HG02642 (cell line): ENCODE measurements around the gene RASA3.
"Not testable (repeated sequence)": the region's sequence is repeated elsewhere in the genome, so short reads cannot be mapped to it uniquely, and the experiment has no call there.

Experiments
- ATAC-seq: cut with Tn5 transposase; IDR thresholded peaks from one replicate; pipeline ENCODE4 v1.9.1; 2021; ENCODE audit warnings: mild to moderate bottlenecking; ENCODE audit not compliant: unreplicated experiment, poor library complexity

The RASA3 gene

DNA sequence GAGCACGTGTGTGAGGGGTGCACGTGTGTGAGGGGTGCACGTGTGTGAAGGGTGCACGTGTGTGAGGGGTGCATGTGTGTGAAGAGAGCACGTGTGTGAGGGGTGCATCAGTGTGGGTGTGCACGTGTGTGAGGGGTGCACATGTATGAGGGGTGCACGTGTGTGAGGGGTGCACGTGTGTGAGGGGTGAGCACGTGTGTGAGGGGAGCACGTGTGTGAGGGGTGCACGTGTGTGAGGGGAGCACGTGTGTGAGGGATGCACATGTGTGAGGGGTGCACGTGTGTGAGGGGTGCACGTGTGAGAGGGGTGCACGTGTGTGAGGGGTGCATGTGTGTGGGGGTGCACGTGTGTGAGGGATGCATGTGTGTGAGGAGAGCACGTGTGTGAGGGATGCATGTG is 15.7 kb downstream of the RASA3 start:
- ATAC-seq: no peak

DNA sequence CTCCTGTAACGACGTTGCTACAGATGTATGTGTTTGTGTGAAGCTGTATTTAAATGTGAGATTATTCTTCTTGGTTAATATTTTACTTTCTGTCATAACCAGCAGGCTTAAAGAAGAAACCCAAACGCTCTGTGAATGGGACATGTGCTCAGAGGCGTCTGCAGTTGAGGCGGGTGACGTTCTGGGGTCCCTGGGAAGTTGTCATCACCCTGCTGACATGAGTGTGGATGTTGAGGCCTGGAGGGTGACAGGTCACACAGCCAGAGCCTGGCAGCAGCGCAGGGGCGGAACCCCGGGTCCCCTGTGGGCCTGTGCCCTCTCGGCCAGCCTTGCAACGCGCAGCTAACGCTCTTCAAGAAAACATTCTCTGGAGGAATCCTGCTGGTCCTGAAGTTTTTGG is 16.6 kb downstream of the RASA3 start:
- peak; percentile 7 for ATAC-seq

DNA sequence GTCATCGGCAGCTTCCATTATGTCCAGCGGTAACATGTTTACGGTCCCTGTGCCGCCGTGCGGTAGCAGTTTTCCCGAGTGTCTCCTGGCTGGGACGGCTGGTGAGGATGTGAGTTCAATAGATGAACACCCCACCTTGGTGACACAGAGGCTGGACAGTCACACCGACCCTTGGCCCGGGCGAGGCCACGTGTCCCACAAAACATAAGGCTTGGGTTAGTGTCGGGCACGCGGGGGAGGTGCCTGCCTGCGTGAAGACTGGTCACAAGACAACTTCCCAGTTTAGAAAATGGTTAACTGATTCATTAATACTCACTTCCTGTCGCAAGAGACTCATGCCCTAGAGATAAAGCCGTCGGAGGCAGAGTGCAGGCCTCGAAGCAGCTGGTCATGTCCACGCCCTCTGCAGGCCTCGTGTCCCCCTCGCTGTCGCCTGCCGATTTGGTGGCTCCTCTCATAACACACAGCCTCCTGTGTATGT is 17.2 kb downstream of the RASA3 start:
- ATAC-seq: peak; percentile 42

DNA sequence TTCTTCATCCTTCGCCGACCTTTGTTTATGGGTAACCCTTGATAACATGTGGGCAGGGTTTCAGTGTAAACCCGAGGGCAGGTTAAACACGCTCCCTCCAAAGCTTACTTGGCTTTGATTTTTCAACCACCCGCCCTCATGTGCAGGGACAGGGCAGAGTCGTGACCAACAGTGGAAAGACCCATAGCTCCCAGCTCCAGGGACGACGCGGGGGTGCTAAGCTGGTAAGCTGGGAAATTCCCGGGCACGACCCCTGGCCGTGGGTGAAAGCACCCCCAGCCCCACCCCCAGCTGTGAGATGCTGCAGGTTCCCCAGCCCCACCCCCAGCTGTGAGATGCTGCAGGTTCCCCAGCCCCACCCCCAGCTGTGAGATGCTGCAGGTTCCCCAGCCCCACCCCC is 17.8 kb downstream of the RASA3 start:
- ATAC-seq: not testable (repeated sequence)

DNA sequence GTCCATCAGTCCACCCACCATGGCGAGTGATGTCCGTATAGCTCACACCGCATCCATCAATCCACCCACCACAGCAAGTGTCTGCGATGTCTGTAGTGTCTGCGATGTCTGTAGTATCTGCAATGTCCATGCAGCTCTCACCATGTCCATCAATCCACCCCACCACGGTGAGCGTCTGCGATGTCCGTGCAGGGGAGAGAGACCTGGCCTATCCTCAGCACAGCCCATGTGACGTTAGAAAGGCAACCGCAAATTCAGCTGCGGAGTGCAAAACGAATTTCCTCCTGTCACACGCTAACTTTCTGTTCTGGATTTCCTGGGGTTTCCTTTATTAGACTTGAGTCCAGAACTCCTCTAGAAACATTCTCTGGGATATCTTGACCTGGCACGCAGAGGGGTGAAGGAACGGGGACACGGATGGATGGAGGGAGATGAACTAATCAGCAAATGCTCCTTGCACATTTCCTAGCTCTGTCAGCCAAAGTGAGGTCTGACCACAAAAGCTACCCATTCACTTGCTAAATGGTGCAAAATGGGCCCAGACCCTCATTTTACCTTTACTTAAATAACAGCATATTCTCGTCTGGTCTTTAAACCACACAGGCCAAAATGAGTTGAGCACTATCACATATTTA is 18.3 kb downstream of the RASA3 start:
- no peak for ATAC-seq

DNA sequence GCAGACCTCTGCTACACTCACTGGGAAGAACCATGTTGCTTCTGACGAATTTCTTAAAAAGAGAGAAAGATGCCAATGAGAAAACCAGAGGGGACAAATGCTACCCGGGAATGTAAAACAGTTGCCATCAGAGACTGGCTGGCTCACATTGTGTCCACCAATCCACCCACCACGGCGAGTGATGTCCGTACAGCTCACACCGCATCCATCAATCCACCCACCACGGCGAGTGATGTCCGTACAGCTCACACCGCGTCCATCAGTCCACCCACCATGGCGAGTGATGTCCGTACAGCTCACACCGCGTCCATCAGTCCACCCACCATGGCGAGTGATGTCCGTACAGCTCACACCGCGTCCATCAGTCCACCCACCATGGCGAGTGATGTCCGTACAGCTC is 19.0 kb downstream of the RASA3 start:
- not testable (repeated sequence) for ATAC-seq

DNA sequence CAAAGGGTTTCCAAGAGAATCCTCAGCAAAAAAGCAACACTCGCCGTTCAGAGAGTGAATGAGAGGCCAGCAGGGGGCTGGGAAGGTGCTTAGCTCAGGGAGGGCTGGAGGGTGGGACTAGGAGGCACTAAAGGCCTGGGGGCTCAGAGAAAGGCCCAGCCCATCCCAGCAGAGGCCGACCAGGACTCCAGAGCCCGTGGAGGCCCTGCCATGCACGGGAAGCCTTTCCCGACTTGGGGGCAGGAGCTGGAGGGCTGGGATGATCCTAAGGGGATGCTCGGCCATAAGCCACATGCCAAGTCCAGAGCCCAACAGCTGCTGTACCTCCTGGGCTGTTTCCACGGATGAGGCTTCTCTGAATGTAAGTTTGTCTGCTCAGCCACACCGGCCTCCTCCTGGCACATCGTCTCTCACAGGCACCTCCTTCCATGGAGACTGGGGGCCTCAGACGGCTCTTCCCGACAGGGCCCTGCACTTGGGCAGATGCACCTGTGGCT is 19.5 kb downstream of the RASA3 start:
- ATAC-seq: no peak

DNA sequence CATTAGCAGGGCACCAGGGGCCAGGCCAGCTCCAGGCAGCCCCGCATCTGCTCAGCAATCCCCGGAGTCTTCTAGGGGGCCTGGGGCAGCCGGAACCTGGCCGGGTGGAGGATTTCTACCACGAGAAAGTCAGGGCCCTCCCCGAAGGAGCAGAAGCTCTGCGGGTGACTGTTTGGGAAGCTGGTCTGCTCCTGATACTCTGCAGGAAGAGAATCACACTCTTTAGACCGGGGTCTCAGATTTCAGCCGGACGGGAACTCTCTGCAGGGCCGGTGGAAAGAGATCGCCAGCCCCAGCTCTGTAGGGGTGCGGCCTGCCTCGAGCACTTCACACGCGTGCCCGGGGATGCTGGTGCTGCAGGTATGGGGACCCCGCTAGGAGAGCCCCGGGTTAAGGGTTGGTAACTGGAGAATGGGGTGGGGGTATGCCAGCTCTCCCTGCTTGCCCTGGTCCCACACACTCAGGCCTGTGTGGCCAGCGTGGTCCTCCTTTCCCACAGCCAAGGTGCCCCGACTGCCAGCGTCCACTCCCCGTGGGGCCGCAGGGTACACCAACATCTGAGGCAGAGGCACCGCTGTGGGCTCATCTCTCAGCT is 20.1 kb downstream of the RASA3 start:
- no peak for ATAC-seq

DNA sequence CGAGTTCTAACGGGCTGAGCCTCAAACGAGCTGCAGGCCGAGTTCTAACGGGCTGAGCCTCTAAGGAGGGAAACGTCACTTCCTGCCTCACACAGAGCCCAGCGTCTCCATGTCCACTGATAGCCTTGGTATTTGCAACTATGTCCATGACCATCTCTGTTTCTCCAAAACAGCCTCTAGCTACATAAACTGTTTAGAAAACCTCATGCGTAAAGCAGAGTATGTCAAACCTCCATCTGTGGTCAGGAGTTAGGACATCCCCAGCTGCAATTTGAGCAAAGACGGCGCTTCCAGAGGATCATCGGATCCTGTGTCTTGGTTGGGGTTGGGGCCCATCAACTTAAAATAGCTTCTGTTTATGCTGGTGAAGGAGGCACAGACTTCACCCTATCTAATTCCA is 20.8 kb downstream of the RASA3 start:
- ATAC-seq: no peak

DNA sequence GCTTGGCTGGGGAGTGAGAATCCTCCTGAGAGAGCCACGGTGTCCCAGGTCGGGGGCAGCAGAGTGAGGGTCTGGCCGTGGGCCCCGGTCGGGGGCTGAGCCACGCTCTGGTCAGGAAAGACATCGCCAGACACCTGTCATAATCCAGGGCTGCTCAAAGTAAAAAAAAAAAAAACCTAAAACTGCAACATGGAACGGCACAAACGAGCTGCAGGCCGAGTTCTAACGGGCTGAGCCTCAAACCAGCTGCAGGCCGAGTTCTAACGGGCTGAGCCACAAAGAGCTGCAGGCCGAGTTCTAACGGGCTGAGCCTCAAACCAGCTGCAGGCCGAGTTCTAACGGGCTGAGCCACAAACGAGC is 21.6 kb downstream of the RASA3 start:
- not testable (repeated sequence) for ATAC-seq

DNA sequence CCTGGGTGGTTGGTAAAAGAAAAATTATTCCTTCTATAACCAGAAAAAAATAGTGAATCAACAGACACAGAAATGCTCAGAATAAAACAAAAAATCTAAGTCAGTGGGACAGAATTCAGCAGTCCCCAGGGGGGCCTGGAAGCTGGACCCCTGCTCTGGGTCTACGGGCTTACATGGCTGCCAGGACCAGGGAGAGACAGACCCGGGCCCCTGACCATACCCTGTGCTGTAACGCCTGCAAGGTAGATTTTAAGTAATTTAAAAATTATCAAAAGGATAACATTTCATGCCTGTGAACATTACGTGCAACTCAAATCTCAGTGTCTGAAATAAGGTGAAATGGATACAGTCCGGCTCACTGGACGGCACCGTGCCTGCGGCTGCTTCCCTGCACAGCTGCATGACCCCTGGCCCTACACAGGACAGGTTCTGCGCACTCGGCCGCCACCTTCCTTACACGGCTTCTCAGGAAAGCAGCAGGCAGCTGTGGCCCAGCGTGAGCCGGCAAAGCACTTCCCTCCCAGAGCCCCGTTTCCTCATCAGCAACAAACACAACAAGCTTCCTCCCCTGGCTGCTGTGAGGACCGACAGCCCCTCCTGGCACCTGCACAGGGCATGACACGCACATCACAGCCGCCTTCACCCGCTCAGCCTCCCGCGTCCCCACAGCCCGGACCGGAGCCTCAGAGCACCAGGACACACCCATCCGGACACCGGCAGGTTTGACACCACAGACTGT is 22.2 kb downstream of the RASA3 start:
- no peak for ATAC-seq

DNA sequence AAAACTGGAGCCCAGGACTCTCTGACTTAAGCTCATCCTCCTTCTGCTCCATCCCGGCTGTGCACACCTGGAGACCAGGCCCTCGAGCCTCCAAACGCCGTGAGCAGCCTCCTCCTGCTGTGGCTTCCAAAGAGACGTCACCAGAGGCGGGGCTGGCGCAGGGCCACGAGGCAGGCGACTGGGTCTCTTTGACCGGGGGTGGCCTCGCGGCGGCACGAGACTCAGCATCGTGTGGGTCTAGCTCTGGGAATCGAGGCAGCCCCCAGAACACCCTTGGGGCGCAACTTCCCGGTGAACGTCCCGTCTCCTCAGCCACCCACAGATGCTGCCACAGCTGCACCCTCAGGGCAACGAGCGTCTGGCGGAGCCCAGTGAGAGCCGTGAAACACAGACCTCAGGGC is 22.8 kb downstream of the RASA3 start:
- ATAC-seq: no peak

DNA sequence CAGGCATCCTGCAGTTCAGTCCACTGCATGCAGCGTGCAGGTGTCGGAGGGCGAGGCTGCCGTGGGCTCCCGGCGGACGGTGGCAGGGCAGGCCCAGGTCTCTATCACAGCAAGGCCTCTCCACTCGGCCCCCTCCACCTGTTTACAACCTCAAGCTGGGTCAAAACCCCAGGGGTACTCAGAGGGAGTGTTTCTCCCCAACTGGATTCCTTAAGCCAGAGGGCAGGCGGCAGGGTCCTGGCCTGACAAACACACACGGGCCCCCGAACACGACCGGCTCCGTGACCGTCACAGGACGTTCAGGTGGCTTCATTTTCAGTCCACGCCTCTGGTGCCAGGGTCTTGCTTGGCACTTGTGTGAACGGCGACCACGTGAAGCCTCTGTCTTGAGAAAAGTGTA is 23.5 kb downstream of the RASA3 start:
- no peak for ATAC-seq

DNA sequence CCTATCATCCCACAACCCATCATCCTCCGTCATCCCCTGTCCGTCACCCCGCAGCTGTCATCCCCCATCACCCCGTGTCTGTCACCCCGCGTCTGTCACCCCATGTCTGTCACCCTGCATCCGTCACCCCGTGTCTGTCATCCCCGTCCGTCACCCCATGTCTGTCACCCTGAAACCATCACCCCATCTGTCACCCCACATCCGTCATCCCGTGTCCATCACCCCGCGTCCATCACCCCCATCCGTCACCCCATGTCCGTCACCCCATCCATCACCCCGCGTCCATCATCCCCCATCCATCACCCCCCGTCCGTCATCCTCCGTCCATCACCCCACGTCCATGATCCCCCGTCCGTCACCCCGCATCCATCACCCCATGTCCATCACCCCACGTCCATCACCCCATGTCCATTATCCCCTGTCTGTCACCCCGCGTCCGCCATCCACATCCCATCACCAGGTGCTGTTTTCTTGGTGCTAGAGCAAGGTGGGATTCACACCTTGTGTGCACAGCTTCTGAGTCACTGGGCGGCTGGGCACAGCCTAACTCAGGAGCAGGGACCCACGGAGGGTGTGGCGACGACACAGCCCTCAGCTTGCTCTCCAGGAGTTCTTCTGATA is 24.2 kb downstream of the RASA3 start:
- ATAC-seq: no peak

DNA sequence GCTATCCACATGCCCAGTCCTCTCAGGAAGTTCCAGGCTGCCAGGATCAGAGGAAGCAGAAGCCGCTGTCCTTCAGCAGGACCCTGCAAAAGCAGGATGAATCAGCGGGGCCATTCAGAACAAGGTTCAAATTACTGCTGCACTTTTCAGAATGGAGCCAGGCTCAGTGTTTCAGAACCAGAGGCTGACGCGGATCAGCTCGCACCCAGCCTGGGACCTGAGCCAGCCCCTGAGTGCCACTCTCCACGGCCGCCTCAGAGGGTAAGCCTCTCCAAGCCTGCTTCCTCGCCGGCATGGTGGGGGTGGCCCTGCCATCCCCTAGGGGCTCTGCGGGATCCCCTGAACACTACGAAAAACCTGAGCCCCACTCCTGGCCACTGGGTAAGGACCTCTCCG is 24.7 kb downstream of the RASA3 start:
- no peak for ATAC-seq

DNA sequence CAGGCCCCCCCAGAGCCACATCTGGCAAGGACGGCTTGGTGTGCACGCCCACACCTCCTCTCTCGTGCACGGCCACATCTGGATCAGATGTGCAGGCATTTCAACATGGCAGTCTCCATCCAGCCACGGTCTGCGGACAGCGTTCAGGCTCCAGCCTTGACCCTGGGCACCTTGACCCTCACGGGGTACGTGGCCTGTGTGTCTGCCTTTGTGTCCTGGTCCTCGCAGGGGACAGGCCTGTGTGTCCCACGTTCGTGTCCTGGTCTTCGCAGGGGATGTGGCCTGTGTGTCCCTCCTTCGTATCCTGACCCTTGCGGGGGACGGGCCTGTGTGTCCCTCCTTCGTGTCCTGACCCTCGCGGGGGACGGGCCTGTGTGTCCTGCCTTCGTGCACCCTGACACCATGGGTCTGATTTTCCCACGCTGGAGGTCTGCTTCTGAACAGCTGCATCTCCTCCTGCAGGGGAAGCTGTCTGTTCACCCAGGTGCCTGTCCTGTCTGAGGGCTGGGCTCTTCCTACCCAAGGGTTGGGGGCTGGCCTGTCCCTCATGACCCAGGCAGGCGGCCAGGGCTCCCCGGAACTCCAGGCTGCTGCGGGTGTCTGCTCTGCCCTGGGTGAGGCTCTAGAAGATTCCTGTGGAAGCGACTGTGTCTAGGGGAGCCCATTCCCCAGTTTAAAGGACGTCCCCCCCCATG is 25.3 kb downstream of the RASA3 start:
- no peak for ATAC-seq

DNA sequence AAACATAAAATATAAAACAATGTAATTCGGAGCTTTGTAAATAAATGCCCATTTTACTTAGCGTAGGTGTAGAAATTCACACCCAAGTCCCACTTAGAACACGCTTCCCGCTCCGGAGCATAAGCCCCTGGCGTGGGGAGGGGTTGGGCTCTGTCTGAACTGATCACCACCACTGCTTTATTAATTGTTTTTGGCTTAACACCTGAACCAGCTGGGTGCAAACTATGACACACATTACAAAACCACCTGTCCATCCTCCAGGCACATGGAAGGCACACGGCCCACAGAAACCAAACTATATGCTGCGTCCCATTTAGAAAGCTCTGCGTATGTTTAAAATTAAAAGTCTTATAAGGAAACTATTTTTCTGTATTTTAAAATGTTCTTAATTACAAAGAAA is 25.9 kb downstream of the RASA3 start:
- no peak for ATAC-seq

DNA sequence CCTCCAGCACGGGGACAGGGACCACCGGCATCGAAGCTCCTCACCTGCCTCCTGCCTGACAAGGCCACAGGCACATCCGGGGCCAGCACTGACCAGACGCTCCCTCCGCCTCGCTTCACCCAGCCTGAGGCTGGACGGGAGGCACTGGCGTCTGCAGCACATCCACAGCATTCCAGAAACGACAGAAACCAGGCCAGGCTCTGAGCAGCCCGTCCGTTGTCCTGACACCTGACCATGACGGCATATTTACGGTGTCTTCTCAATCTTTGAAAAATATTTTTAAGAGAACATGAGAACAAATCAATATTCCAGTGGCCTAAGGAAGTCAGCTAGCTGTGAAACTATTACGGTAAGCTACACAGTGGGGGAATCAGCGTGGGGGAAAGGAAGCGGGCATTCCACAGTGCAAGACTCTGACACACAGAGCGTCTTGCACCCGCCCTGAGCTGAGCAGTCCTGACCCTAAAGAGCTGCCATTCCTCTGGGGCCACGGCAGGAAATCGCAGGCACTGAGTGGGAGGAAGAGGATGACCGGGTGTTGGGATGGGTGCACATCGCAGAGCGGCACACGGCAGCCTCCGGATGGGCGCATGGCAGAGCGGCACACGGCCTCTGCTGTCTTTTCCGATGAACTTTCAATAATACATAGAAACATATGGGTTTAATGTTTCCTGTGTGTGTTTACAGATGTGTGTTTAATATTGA is 26.8 kb downstream of the RASA3 start:
- no peak for ATAC-seq

DNA sequence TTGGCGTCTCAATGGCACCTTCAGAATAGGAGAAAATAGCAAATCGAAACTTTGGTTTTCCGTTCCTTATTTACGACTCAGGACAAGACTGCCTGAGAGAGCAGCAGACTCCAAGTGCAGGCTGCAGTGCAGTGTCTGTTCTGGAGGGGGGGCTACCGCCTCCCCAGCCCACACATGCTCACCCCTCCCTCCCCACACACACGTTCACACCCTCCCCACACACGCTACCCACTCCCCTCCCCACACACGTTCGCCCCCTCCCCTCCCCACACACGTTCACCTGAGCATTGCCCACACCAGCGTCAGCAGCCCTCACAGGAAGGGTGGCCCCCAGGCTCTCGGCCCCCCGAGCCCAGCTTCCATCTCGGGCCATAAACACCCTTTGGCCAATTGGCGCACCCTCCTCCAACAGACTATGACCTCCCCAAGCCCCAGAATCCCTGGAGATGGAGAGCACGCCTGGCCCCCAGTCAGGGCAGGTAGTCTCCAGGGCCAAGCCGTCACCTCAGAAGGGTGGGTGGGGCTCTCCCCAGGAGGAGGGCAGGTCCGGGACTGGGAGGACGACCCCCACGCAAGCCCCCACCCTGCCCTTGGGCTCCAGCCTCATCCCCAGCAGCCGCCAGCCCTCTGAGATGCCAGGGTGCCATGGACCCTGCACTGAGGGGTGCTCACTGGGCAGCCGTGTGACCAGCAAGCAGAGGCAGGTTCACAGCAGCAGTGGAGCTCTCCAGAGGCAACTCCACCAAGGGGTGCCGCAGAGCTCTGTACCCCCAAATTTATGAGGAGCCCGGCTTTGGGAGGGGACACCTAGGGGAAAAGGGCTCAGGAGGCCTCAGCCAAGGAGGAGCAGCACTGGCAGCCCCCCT is 27.5 kb downstream of the RASA3 start:
- no peak for ATAC-seq
